NB4 (cell line): ENCODE data around the gene STPG1.

Experiments used
- DNase-seq: peaks from one replicate; pipeline ENCODE4 v3.0.0; 2010; ENCODE audit warnings: low read depth
- H3K4me3 ChIP-seq: one replicate; pipeline ENCODE4 v1.5.1; 2011; ENCODE audit warnings: mild to moderate bottlenecking, low read depth, low read length, moderate library complexity
- MYC ChIP-seq: IDR thresholded peaks from 2 replicates; pipeline ENCODE4 v1.6.1; 2011; ENCODE audit warnings: low read depth, low read length
- TF ChIP-seq, protein P1 (sequence below): IDR thresholded peaks from one replicate; pipeline ENCODE4 v1.5.1; 2012; ENCODE audit warnings: low read depth, low read length

Gene STPG1

DNA sequence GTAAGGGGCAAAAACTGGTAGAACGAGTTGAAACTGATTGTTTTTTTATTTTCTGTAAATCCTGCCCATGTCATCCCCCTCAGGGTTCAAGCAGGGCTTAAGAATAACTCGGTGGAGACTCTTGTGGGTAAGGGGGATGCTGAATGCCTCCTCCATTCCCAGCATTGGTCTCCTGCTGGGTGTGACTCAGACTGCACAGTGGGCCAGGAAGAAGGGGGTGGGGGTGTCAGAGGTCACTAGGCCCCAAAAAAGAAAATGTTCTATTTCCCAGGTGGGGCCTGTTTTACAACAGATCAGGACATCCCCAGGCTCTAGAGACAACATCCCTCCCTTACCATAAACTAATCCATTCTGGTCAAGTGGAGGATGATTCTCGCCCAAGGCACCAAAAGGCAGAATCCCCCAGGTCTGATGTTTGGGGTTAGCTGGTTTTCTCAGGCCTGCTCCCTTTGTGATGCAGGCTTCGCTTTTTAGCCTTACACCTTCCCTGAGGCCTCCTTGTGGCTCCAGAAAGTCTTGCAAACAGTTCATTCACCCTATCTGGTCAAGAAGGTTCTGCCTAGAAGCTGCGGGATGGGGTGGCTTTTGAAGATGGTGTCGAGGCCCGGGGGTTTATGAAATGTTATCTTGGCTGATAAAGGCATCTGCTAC lies 105.1 kb downstream of the STPG1 start:
- no peak for DNase-seq
- no peak overlapping the region for H3K4me3 ChIP-seq
- TF ChIP-seq, protein P1, sequence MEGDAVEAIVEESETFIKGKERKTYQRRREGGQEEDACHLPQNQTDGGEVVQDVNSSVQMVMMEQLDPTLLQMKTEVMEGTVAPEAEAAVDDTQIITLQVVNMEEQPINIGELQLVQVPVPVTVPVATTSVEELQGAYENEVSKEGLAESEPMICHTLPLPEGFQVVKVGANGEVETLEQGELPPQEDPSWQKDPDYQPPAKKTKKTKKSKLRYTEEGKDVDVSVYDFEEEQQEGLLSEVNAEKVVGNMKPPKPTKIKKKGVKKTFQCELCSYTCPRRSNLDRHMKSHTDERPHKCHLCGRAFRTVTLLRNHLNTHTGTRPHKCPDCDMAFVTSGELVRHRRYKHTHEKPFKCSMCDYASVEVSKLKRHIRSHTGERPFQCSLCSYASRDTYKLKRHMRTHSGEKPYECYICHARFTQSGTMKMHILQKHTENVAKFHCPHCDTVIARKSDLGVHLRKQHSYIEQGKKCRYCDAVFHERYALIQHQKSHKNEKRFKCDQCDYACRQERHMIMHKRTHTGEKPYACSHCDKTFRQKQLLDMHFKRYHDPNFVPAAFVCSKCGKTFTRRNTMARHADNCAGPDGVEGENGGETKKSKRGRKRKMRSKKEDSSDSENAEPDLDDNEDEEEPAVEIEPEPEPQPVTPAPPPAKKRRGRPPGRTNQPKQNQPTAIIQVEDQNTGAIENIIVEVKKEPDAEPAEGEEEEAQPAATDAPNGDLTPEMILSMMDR, result peak; percentile 13
- TF ChIP-seq MYC, result no peak
